Keratinocyte (primary cell): Measurements from ENCODE around the gene KRTAP22-2. TPM values are rescaled to one million over a fixed set of nuclear protein-coding genes. Genes with fewer than 3 reads are reported as not detected.

Experiments
- DNase-seq: peaks from one replicate; pipeline ENCODE4 v3.0.0-alpha.2; 2011; ENCODE audit warnings: low read depth, missing footprints, low spot score
- FAIRE-seq: peaks from 2 replicates; lab custom pipeline; 2011; peaks lifted over from hg19 to GRCh38; lab: Jason Lieb, UNC
- H2AFZ ChIP-seq: 2 replicates; pipeline ENCODE4 v1.6.0; 2012; ENCODE audit warnings: low read length, control low read depth, inconsistent platforms; ENCODE audit not compliant: control insufficient read depth
- H3K27ac ChIP-seq: 2 replicates; pipeline ENCODE4 v1.5.1; 2011; ENCODE audit warnings: low read length; ENCODE audit not compliant: control insufficient read depth, insufficient read depth
- H3K27me3 ChIP-seq: 3 replicates; pipeline ENCODE4 v1.6.0; 2011; ENCODE audit warnings: low read length; ENCODE audit not compliant: control insufficient read depth, insufficient read depth; ENCODE audit errors: extremely low read depth
- H3K36me3 ChIP-seq, 2 experiments: 2 replicates in 1 of 2; 3 replicates in 1 of 2; pipeline ENCODE4 v1.5.1; 2011; ENCODE audit warnings: low read length in 2 of 2, mild to moderate bottlenecking in 1 of 2; ENCODE audit not compliant: control insufficient read depth in 2 of 2, insufficient read depth in 2 of 2; ENCODE audit errors: extremely low read depth in 1 of 2
- H3K4me1 ChIP-seq: 3 replicates; pipeline ENCODE4 v1.5.1; 2011; ENCODE audit warnings: low read length; ENCODE audit not compliant: control insufficient read depth, insufficient read depth; ENCODE audit errors: extremely low read depth
- H3K4me2 ChIP-seq: 3 replicates; pipeline ENCODE4 v1.6.0; 2011; ENCODE audit warnings: low read depth, low read length; ENCODE audit not compliant: control insufficient read depth, insufficient read depth; ENCODE audit errors: extremely low read depth
- H3K4me3 ChIP-seq, 3 experiments: fragments of 200-600 bp in 1 of 3; sonication (generic) in 1 of 3; 2 replicates in 2 of 3; 3 replicates in 1 of 3; pipeline ENCODE4 v1.5.1; 2011 to 2016; ENCODE audit warnings: low read length in 3 of 3, mild to moderate bottlenecking in 3 of 3, control low read depth in 2 of 3, inconsistent platforms in 1 of 3, low read depth in 1 of 3, mixed read lengths in 1 of 3, mixed run types in 1 of 3, moderate library complexity in 1 of 3; ENCODE audit not compliant: control insufficient read depth in 2 of 3, insufficient read depth in 2 of 3; ENCODE audit errors: extremely low read depth in 1 of 3
- H3K79me2 ChIP-seq: 2 replicates; pipeline ENCODE4 v1.6.0; 2012; ENCODE audit warnings: low read length; ENCODE audit not compliant: control insufficient read depth, insufficient read depth
- H3K9ac ChIP-seq: 3 replicates; pipeline ENCODE4 v1.6.0; 2011; ENCODE audit warnings: low read length; ENCODE audit not compliant: control insufficient read depth, insufficient read depth; ENCODE audit errors: extremely low read depth
- H3K9me1 ChIP-seq: 3 replicates; pipeline ENCODE4 v1.6.0; 2011; ENCODE audit warnings: low read length; ENCODE audit not compliant: control insufficient read depth, insufficient read depth; ENCODE audit errors: extremely low read depth
- H3K9me3 ChIP-seq: 2 replicates; pipeline ENCODE4 v1.5.1; 2012; ENCODE audit warnings: low read depth, low read length; ENCODE audit not compliant: control insufficient read depth
- H4K20me1 ChIP-seq: 3 replicates; pipeline ENCODE4 v1.6.0; 2011; ENCODE audit warnings: low read length; ENCODE audit not compliant: control insufficient read depth, insufficient read depth; ENCODE audit errors: extremely low read depth
- CTCF ChIP-seq, 3 experiments: IDR thresholded peaks in 1 of 3; conservative IDR thresholded peaks in 1 of 3; optimal IDR thresholded peaks in 1 of 3; 2 replicates in 2 of 3; 3 replicates in 1 of 3; pipeline versions ENCODE3 to v1.5.1; 2011; ENCODE audit warnings: low read length in 3 of 3, mild to moderate bottlenecking in 3 of 3, moderate library complexity in 2 of 3, control low read depth in 1 of 3, inconsistent platforms in 1 of 3; ENCODE audit not compliant: insufficient read depth in 2 of 3; ENCODE audit errors: extremely low read depth in 1 of 3
- EZH2 ChIP-seq: IDR thresholded peaks from one replicate; pipeline ENCODE4 v1.6.1; 2012; ENCODE audit warnings: inconsistent platforms, mild to moderate bottlenecking, low read length, moderate library complexity
- dilution Hi-C: fragments of 300-500 bp; cut with MboI; formaldehyde crosslinking; loops from one replicate; pipeline ENCODE4 v1.7.0; 2020; ENCODE audit warnings: low sequenced_read_pairs; ENCODE audit not compliant: extremely low pct_ligation_motif_present
- polyA minus RNA-seq, 3 experiments: library from RNA; depleted of rRNA, polyadenylated mRNA; stranded (reverse); fragments of >200 nt; gene quantifications; 1 replicate in 1 of 3; 2 replicates in 1 of 3; 3 replicates in 1 of 3; pipeline ENCODE4 v1.2.3, GENCODE V29; 2011
- polyA plus RNA-seq, 5 experiments: library from polyadenylated mRNA; depleted of rRNA in 3 of 5; stranded (reverse) in 3 of 5; stranded (forward) in 1 of 5; unstranded in 1 of 5; fragments of >200 nt; gene quantifications; 1 replicate in 1 of 5; 2 replicates in 3 of 5; 3 replicates in 1 of 5; pipeline versions ENCODE4 v1.2.1 to v1.2.3, GENCODE V29; 2011 to 2012; ENCODE audit warnings: missing spikeins in 2 of 5, low read depth in 1 of 5, low replicate concordance in 1 of 5

Gene KRTAP22-2
- not detected in 3 replicates for polyA plus RNA-seq
- polyA plus RNA-seq (2011; ENCODE audit: low read depth) = not detected
- not detected in 2 replicates for polyA plus RNA-seq (2011; cell fraction: cytosol; rRNA removed)
- not detected in 2 replicates for polyA plus RNA-seq (2011; cell fraction: nucleus; rRNA removed)
- not detected in 2 replicates for polyA plus RNA-seq (2012; ENCODE audit: low replicate concordance)
- not detected in 3 replicates for polyA minus RNA-seq
- polyA minus RNA-seq (2011; cell fraction: cytosol; rRNA and poly(A)+ RNA removed) = not detected
- polyA minus RNA-seq (2011; cell fraction: nucleus; rRNA and poly(A)+ RNA removed) = not detected in 2 replicates

- Histone ChIP-seq H3K4me3 (no peak within 1 kb of the TSS), H3K9me3 (no peaks in the 10 kb centered on the region), H4K20me1 (no peaks in the 10 kb centered on the region), H3K36me3 (no peaks in the 10 kb centered on the region), H3K79me2 (no peaks in the 10 kb centered on the region), H3K4me1 (no peaks in the 10 kb centered on the region), H2AFZ (no peak within 1 kb of the TSS), H3K27ac (no peak within 1 kb of the TSS), H3K9me1 (no peaks in the 10 kb centered on the region), H3K27me3 (no peaks in the 10 kb centered on the region), H3K9ac (no peak within 1 kb of the TSS), H3K4me2 (no peak within 1 kb of the TSS)
- DNase-seq = no peak
- FAIRE-seq = no peak
- TF ChIP-seq CTCF (optimal IDR thresholded peaks at IDR 0.05 in 1 of 3, IDR thresholded peaks at IDR 0.05 in 1 of 3, conservative IDR thresholded peaks at IDR 0.05 in 1 of 3; ENCODE audit: extremely low read depth in 1 of 3, insufficient read depth in 2 of 3, low read length in 3 of 3) (no peak), EZH2 (no peak)
- dilution Hi-C loops = no loop called here
Observed at GRCh38 chr21:30590297-30590696, at the start of gene KRTAP22-2. Gene KRTAP22-2, minus strand, starts transcription at chr21:30590397.

- H3K9me3 ChIP-seq = no peaks in the 10 kb centered on the region
- no peak overlapping the region for H2AFZ ChIP-seq
- no peak overlapping the region for H3K27ac ChIP-seq
- no peak overlapping the region for H3K4me2 ChIP-seq
- DNase-seq (no peak), FAIRE-seq (no peak)
- no peaks in the 10 kb centered on the region for H3K36me3 ChIP-seq
- H3K9ac ChIP-seq = no peak overlapping the region
- no peaks in the 10 kb centered on the region for H4K20me1 ChIP-seq
- dilution Hi-C loops = no loop called here
- TF ChIP-seq EZH2 (no peak), CTCF (optimal IDR thresholded peaks at IDR 0.05 in 1 of 3, IDR thresholded peaks at IDR 0.05 in 1 of 3, conservative IDR thresholded peaks at IDR 0.05 in 1 of 3; ENCODE audit: extremely low read depth in 1 of 3, insufficient read depth in 2 of 3, low read length in 3 of 3) (no peak)
- no peaks in the 10 kb centered on the region for H3K27me3 ChIP-seq
- H3K4me1 ChIP-seq = no peaks in the 10 kb centered on the region
- H3K79me2 ChIP-seq = no peaks in the 10 kb centered on the region
- H3K4me3 ChIP-seq = no peak overlapping the region
- no peaks in the 10 kb centered on the region for H3K9me1 ChIP-seq
Observed at GRCh38 chr21:30638686-30639085, 48.5 kb upstream of the KRTAP22-2 start.
